GOT3 (cell line): Measurements from ENCODE around the gene MAML3.

Source experiments
- DNase-seq: peaks from one replicate; lab custom pipeline; 2025; ENCODE audit warnings: mixed read lengths; lab: John Stamatoyannopoulos, UW

Gene MAML3

GRCh38 chr4:139921429-139922184 is 232.4 kb downstream of the MAML3 start:
- no peak for DNase-seq

DNA sequence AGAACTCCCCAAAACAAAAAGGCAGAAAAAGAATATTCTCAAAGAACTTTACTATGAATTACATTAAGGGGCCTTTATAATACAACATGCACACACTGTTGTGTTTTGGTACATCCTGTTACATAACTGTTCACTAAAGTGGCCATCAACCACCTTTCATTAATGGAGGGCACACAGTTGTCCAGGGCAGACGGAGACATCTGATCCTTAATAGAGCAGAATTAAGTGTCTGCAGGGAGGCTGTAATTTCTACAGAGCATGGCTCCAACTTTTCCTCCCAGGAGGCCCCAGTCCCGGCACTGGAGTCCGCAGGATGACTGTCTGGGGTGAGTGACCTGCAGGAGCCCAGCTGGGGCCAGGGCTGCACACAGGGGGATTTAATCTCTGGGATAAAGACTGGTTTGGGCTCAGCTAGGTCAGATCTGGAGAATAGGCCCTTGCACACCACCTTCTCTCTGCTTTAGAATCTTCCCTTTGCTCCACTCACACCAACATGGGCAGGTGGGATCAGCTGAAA is 233.4 kb downstream of the MAML3 start:
- DNase-seq, result no peak

- DNase-seq, result no peak
Measured at GRCh38 chr4:139919521-139919920, 234.5 kb downstream of the MAML3 start.

DNA sequence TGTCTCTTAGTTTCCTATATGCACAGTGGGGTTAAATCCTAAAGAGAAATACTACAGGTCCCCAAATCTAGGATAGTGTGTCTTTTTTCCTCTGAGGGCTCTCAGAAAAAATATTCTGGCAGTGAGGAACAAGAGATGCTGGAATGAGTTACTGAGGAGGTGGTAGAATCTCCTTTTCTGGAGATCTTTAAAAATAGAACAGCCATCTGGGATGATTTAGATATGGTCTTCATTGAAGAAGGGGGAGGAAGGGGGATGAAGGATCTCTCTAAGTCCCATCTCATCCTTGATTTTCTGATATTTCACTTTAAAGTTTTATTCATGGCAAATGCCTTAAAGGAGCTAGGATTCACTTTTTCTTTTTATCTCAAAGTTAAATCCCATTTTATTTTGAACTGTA is 235.0 kb downstream of the MAML3 start:
- DNase-seq, result no peak

DNA sequence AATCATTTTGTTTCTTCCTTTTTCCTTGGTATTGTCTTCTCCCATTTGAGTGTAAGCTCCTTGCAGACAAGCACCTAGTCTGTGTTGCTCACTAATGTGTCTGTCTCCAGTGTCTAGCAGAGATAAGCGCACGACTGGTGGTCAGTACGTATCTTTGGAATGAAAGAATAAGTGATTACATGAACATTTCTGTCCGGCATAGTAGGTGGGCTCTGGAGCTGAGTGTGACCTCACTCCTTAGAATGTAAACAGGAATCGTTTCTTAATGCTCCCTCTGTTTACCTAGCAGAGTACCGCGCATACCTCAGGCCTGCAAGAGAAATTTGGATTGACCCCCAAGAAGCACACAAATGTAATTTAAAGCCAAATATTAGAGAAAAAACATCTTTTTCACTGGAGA is 235.4 kb downstream of the MAML3 start:
- DNase-seq, result no peak

DNA sequence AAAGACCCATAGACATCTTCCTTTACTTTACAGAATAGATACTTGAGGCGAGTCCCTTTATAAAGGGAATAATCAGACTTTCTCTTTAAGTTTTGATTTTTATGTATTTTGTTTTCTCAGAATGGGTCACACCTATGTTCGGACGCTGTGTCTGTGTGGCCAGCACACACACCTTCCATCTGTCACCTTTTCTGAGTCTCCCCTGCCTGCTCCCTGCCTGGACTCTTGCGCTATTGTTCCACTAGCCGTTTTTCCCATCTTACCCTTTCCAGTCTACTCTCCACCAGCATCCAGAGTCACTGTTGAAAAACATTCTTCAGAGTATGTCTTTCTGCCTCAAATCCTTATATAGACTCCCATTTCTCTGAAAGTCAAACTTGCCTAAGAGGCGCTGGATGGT is 236.1 kb downstream of the MAML3 start:
- no peak for DNase-seq

DNA sequence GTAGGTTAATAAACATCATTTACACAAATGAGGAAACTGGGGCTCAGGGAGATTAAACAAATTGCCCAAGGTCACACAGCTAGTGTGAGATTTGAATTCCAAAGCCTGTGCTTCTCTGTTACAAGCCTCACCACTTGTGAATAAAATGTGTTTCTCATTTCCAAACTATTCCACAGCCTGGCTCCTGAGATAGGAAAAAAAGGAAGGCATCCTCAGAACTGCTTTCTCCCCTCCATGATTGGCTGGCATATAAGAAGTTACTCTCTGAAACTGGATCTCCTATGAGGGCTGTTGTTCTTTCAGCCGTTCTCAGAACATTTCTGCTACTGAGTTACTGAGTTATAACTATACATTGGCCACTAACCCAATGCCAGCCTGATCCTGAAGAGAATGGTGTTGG is 237.9 kb downstream of the MAML3 start:
- no peak for DNase-seq

GRCh38 chr4:139915037-139915436 is 238.9 kb downstream of the MAML3 start:
- DNase-seq, result no peak

GRCh38 chr4:139913995-139914598 is 239.9 kb downstream of the MAML3 start:
- no peak for DNase-seq

DNA sequence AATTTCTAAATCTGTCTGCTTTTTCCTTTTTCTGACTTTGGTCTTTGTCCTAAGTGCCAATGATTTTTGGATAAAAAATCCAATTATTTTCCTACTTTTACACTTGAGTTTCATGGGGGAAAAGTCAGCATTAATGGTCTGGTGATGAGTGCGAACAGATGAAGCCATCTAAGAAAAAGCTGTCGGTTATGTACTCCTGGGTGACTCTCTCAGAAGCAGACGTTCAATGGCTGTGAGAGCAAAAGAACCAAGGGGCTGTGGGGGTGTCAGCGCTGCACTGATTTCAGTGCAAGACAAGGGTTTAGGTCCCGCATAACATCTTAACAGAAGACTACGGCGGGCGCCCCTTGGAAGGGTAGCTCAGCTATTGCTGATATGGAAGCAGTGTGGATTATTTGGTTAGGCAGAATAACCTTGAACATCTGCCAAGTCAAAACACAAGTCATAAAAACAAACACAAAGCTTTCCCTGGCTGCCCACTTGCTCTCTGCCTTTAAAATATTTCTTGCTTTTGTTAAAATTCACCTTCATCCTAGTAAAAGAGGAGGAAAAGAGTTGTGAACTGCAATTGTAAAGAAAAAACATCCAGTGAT is 240.5 kb downstream of the MAML3 start:
- no peak for DNase-seq

GRCh38 chr4:139912445-139912844 is 241.5 kb downstream of the MAML3 start:
- DNase-seq, result no peak

DNA sequence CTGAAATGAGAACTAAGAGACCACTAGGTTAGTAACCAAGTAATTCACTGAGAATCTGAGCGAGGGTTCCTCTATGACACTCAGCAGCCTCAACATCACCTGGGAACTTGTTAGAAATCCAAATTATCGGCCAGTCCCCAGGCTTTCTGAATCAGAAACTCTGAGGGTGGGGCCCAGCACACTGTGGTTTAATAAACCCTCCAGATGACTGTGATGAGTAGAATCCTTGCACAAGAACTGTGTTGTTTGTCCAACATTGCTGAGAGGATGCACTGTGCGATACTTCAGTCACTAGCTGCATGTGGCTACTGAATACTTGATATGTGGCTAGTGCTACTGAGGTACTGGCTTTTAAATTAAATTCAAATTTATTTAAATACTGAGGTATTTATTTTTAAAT is 243.9 kb downstream of the MAML3 start:
- no peak for DNase-seq

GRCh38 chr4:139908636-139909437 is 245.1 kb downstream of the MAML3 start:
- DNase-seq, result no peak

DNA sequence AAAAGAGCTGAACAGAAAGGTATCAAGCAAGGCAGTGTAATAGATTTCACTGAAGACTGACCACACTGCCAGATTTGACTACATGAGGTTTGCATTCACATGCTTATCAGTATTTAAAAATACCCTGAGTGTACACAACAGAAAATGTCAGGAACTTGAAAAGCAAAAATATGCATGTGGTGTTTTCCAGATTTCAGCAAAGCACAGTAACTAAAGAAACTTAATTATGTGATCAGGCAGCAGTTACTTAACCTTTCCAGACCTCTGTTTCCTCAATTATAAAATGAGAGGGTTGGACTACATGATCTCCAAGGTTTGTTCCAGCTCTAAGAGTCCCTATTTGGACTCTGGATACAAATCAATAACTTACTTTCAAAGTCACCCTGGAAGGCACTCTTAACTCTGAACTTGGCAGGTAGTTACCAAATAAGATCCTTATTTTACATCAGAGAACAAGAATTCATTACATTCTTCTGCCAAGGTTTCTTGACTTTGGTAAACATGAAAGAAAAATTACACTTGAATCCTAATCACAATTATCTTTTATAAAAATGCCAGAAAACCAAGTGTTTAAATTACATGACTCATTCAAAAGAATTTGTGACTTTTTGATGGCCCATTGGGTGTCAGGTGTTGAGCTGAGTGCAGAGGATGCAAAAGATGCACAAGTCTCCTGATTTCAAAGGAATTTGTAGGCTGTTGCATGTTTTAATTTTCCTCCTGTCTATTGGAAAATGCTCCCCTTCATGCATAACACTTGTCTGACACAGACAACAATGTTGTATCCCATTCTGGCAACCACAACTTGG is 246.8 kb downstream of the MAML3 start:
- no peak for DNase-seq

- no peak for DNase-seq
Measured at GRCh38 chr4:139905489-139905888, 248.5 kb downstream of the MAML3 start.

- DNase-seq, result no peak
Measured at GRCh38 chr4:139904406-139904805, 249.6 kb downstream of the MAML3 start.

- no peak for DNase-seq
Measured at GRCh38 chr4:139903845-139904244, 250.1 kb downstream of the MAML3 start.

DNA sequence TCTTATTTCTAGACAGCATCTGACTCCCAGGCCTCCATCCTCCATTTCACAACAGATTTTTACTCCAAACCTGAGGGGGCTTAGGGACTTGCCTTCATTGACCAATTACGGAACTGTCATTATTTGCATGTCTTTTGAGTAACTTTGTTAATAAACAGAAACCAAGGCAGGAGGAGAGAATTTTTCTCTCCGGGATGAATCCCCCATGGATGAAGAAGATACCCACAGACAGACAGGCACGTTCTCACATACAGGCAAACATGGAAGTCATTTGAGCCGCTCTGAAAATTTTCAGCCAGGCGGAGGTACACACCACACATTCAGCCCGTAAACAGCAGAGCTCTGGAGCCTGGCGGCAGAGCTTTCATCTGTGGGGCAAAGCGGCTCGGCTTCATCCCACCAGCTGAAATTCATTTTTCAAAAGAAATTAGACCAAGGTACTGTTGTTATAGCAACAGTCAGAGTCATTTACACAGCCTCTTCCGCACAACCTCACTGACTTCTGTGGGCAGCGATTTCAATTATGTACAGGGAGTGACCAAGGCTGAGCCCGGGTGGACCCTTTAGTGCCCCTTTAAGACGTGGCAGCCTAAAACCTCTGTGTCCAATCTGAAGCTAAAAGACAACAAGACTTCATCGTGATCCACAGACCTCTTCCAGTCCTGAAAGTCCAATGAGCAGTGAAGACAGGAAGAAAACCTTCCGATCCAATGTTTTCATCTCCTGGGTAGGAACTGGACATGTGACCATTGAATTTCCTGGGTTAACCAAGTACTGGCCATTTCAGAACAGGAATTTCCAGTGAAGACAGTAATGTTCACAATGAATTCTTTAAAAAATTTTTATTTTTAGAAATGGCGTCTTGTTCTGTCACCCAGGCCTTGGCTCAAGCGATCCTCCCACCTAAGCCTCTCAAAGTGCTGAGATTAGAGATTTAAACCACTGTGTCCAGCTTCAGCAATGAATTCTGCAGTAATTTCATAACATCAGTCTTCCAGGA is 251.4 kb downstream of the MAML3 start:
- DNase-seq, result no peak

- no peak for DNase-seq
Measured at GRCh38 chr4:139901531-139902320, 252.3 kb downstream of the MAML3 start.
